ENCODE results near the gene BCL7A. TPM values are rescaled to one million over a fixed set of nuclear protein-coding genes. Genes with fewer than 3 reads are reported as not detected.
"Not testable (repeated sequence)": the region's sequence is repeated elsewhere in the genome, so short reads cannot be mapped to it uniquely, and the experiment has no call there.

Gene BCL7A
- total RNA-seq, 4 donors from 2014 or later = 0.26 to 12.2 (median 4.2) TPM

DNA sequence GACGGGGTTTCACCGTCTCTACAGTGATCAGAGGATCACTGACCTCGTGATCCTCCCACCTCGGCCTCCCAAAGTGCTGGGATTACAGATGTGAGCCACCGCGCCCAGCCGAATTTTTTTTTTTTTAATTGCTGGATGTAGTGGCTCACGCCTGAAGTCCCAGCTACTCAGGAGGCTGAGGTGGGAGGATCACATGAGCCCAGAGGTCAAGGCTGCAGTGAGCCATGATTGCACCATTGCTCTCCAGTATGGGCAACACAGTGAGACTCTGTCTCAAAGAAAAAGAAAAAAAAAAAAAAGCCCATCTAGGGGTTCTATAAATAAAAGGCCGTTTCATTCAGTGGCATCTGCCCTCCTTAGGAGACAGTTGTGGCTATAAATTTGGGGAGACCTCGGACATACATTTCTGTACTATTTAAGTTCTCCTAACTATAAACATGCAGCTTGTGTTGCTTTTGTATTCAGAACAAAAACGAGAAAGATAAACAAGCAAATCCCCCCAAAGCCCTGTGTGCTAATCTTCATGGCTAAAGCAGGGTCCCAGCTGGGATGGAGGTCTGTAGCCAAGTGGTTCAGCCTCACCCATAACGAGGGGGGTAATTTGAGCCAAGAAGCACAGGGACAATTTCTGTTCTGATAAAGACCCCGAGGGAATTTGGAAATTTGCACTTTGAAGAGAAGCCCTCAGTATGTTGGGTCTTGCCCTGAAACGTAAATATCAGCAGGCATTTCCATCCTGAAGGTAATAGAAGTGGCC lies 35.0 kb upstream of the BCL7A start:
- TF ChIP-seq, protein P1, sequence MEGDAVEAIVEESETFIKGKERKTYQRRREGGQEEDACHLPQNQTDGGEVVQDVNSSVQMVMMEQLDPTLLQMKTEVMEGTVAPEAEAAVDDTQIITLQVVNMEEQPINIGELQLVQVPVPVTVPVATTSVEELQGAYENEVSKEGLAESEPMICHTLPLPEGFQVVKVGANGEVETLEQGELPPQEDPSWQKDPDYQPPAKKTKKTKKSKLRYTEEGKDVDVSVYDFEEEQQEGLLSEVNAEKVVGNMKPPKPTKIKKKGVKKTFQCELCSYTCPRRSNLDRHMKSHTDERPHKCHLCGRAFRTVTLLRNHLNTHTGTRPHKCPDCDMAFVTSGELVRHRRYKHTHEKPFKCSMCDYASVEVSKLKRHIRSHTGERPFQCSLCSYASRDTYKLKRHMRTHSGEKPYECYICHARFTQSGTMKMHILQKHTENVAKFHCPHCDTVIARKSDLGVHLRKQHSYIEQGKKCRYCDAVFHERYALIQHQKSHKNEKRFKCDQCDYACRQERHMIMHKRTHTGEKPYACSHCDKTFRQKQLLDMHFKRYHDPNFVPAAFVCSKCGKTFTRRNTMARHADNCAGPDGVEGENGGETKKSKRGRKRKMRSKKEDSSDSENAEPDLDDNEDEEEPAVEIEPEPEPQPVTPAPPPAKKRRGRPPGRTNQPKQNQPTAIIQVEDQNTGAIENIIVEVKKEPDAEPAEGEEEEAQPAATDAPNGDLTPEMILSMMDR (IDR thresholded peaks at IDR 0.05) = no peak
- no peak for TF ChIP-seq POLR2A (IDR thresholded peaks at IDR 0.05)
- DNase-seq = no peak
- Histone ChIP-seq H3K27me3 (no peaks in the 10 kb centered on the region), H3K4me1 (no peaks in the 10 kb centered on the region), H3K27ac (no peak overlapping the region), H3K4me3 (no peak overlapping the region), H3K9me3 (no peaks in the 10 kb centered on the region), H3K36me3 (no peaks in the 10 kb centered on the region)
- intact Hi-C loops (cut with DNase I; ENCODE audit: low total_unique reads) = no loop called here

GRCh38 chr12:121988519-121988918 lies 33.2 kb upstream of the BCL7A start:
- H3K27ac ChIP-seq; H3K9me3 ChIP-seq; H3K27me3 ChIP-seq; H3K4me3 ChIP-seq; H3K4me1 ChIP-seq; H3K36me3 ChIP-seq; intact Hi-C loops (cut with DNase I; ENCODE audit: low total_unique reads); DNase-seq: not testable (repeated sequence)

GRCh38 chr12:121989276-121990113 lies 32.2 kb upstream of the BCL7A start:
- Histone ChIP-seq H3K4me1 (no peaks in the 10 kb centered on the region), H3K27ac (no peak overlapping the region), H3K27me3 (no peaks in the 10 kb centered on the region), H3K36me3 (no peaks in the 10 kb centered on the region), H3K4me3 (no peak overlapping the region), H3K9me3 (no peaks in the 10 kb centered on the region)
- intact Hi-C loops (cut with DNase I; ENCODE audit: low total_unique reads) = no loop called here
- no peak for DNase-seq
- TF ChIP-seq, protein P1 (IDR thresholded peaks at IDR 0.05) = no peak
- no peak for TF ChIP-seq POLR2A (IDR thresholded peaks at IDR 0.05)

GRCh38 chr12:121990114-121990647 lies 31.5 kb upstream of the BCL7A start:
- intact Hi-C loops (cut with DNase I; ENCODE audit: low total_unique reads) = no loop called here

More at GRCh38 chr12:121990114-121990647, 31.5 kb upstream of the BCL7A start:
- H3K4me3 ChIP-seq = no peak overlapping the region
- no peak for DNase-seq
- no peaks in the 10 kb centered on the region for H3K9me3 ChIP-seq
- H3K36me3 ChIP-seq = no peaks in the 10 kb centered on the region
- no peaks in the 10 kb centered on the region for H3K27me3 ChIP-seq
- H3K27ac ChIP-seq = no peak overlapping the region
- no peaks in the 10 kb centered on the region for H3K4me1 ChIP-seq
- TF ChIP-seq, protein P1 (IDR thresholded peaks at IDR 0.05) = no peak
- no peak for TF ChIP-seq POLR2A (IDR thresholded peaks at IDR 0.05)
